Body of pancreas (tissue), 4 donors: Measurements from ENCODE around the gene COBL. TPM values are rescaled to one million over a fixed set of nuclear protein-coding genes. Genes with fewer than 3 reads are reported as not detected.

Source experiments
- ATAC-seq: fragments of 150-250 bp; one replicate; pipeline ENCODE4 v1.9.1; 2016
- DNase-seq, 4 donors: peaks; one replicate each; pipeline ENCODE4 v3.0.0-alpha.2; 2019
- H3K27ac ChIP-seq, 4 donors: fragments of 200-600 bp; sonication (generic); 1 replicate in 3 of 4; 2 replicates in 1 of 4; pipeline versions ENCODE4 v1.5.1 to v1.6.1; 2016 to 2019; ENCODE audit warnings: mild to moderate bottlenecking in 1 of 4, mixed read lengths in 1 of 4, moderate library complexity in 1 of 4
- H3K27me3 ChIP-seq, 2 donors: fragments of 200-600 bp; sonication (generic); one replicate each; pipeline ENCODE4 v1.6.0; 2016; ENCODE audit warnings: mild to moderate bottlenecking in 1 of 2
- H3K36me3 ChIP-seq, 2 donors: fragments of 200-600 bp; sonication (generic); replicated peaks in 1 of 2; 2 replicates each; pipeline ENCODE4 v1.5.1; 2016; ENCODE audit warnings: low read depth in 2 of 2; ENCODE audit not compliant: insufficient read depth in 1 of 2
- H3K4me1 ChIP-seq: fragments of 200-600 bp; sonication (generic); one replicate; pipeline ENCODE4 v1.6.0; 2016
- H3K4me3 ChIP-seq, 2 donors: fragments of 200-600 bp; sonication (generic); 1 replicate in 1 of 2; 2 replicates in 1 of 2; pipeline ENCODE4 v1.5.1; 2016 to 2019
- H3K9me3 ChIP-seq, 3 donors: fragments of 200-600 bp; sonication (generic); 1 replicate in 2 of 3; 2 replicates in 1 of 3; pipeline ENCODE4 v1.5.1; 2016
- POLR2A ChIP-seq, 3 donors: fragments of 450-650 bp; IDR thresholded peaks; one replicate each; pipeline ENCODE4 v1.6.1; 2016; ENCODE audit warnings: antibody characterized with exemption in 3 of 3, mild to moderate bottlenecking in 2 of 3
- WGBS, 2 donors: methylation state at CpG; one replicate each; pipeline ENCODE4 v1.1.5; 2017; 5-methylcytosine and 5-hydroxymethylcytosine counted together
- intact Hi-C: fragments of 100-400 bp; cut with DNase I; formaldehyde crosslinking; loops from one replicate; pipeline ENCODE4 v1.15.1; 2023
- total RNA-seq, 2 donors: library from RNA; depleted of rRNA; stranded (reverse); fragments of >200 nt; gene quantifications; one replicate each; pipeline ENCODE4 v1.1.0, GENCODE V29; 2016
- TF ChIP-seq, protein P1 (sequence below), 7 experiments: fragments of 450-650 bp in 4 of 7; fragments of 200-600 bp in 3 of 7; sonication (generic) in 3 of 7; IDR thresholded peaks; one replicate each; pipeline ENCODE4 v1.5.1; 2016 to 2019; ENCODE audit warnings: antibody characterized with exemption in 7 of 7

COBL gene
- total RNA-seq, 2 donors from 2014 or later: 22.3 to 25.4 TPM

- ATAC-seq (no peak), DNase-seq (no peak)
- Histone ChIP-seq H3K4me3 (no peak overlapping the region), H3K9me3 (no peaks in the 10 kb centered on the region), H3K4me1 (peaks cover 79% of the 10 kb centered on the region), H3K27ac (peak overlapping the region; percentile 71 to 90 (median 81)), H3K27me3 (no peaks in the 10 kb centered on the region), H3K36me3 (peaks cover 0 to 2% of the 10 kb centered on the region in 2 donors)
- WGBS, 2 donors: 71 to 85% methylated on average over 8 of the region's 8 CpGs
- no peak for TF ChIP-seq POLR2A (IDR thresholded peaks at IDR 0.05)
- TF ChIP-seq, protein P1, sequence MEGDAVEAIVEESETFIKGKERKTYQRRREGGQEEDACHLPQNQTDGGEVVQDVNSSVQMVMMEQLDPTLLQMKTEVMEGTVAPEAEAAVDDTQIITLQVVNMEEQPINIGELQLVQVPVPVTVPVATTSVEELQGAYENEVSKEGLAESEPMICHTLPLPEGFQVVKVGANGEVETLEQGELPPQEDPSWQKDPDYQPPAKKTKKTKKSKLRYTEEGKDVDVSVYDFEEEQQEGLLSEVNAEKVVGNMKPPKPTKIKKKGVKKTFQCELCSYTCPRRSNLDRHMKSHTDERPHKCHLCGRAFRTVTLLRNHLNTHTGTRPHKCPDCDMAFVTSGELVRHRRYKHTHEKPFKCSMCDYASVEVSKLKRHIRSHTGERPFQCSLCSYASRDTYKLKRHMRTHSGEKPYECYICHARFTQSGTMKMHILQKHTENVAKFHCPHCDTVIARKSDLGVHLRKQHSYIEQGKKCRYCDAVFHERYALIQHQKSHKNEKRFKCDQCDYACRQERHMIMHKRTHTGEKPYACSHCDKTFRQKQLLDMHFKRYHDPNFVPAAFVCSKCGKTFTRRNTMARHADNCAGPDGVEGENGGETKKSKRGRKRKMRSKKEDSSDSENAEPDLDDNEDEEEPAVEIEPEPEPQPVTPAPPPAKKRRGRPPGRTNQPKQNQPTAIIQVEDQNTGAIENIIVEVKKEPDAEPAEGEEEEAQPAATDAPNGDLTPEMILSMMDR (IDR thresholded peaks at IDR 0.05): no peak
- intact Hi-C loops: no loop called here
Observed at GRCh38 chr7:51031791-51032515, 284.7 kb downstream of the COBL start.

GRCh38 chr7:51031216-51031615 is 285.4 kb downstream of the COBL start:
- H3K9me3 ChIP-seq: no peaks in the 10 kb centered on the region
- DNase-seq (peak; percentile 87 to 94 (median 93)), ATAC-seq (peak; percentile 86)
- no peaks in the 10 kb centered on the region for H3K27me3 ChIP-seq
- H3K27ac ChIP-seq: peak overlapping the region; percentile 71 to 90 (median 81)
- WGBS, 2 donors: 43 to 57% methylated on average over 5 to 10 of the region's 10 CpGs
- peaks cover 0 to 2% of the 10 kb centered on the region in 2 donors for H3K36me3 ChIP-seq
- intact Hi-C loops: no loop called here
- H3K4me3 ChIP-seq: no peak overlapping the region
- TF ChIP-seq, protein P1 (IDR thresholded peaks at IDR 0.05): no peak
- no peak for TF ChIP-seq POLR2A (IDR thresholded peaks at IDR 0.05)
- H3K4me1 ChIP-seq: peaks cover 77% of the 10 kb centered on the region

DNA sequence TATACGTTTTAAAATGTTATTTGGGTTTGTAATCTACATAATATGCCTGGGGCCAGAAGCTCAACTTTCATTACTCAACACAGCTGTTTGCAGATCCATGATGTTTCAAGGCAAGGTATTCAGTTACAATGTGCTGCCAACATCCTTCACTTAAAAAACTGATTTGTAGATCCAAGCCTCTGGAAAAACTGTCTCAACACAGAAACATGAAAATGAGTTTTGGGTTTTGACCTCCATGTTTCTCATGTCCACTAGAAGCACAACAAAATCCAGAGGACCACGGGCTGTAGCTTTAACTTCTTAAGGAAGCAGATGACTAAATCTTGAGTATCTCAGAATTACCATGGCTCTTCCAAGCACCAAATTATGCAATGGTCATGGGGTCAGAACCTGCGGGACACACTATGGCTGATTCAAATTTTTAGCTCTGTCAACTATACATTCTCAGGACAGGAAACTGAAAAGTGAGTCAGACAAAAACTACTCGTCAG is 286.9 kb downstream of the COBL start:
- H3K27me3 ChIP-seq: no peaks in the 10 kb centered on the region
- DNase-seq (no peak), ATAC-seq (no peak)
- intact Hi-C loops: no loop called here
- H3K9me3 ChIP-seq: no peaks in the 10 kb centered on the region
- peaks cover 73% of the 10 kb centered on the region for H3K4me1 ChIP-seq
- TF ChIP-seq, protein P1 (IDR thresholded peaks at IDR 0.05): no peak
- no peak for TF ChIP-seq POLR2A (IDR thresholded peaks at IDR 0.05)
- no peak overlapping the region for H3K4me3 ChIP-seq
- peaks cover 0 to 2% of the 10 kb centered on the region in 2 donors for H3K36me3 ChIP-seq
- H3K27ac ChIP-seq: peak overlapping the region in 1 of 4 donors; percentile 90
- WGBS, 2 donors: 47 to 52% methylated on average over 4 of the region's 4 CpGs

- Histone ChIP-seq H3K9me3 (no peaks in the 10 kb centered on the region), H3K4me3 (no peak overlapping the region), H3K27ac (peak overlapping the region in 1 of 4 donors; percentile 90), H3K36me3 (peaks cover 0 to 2% of the 10 kb centered on the region in 2 donors), H3K4me1 (peaks cover 67% of the 10 kb centered on the region), H3K27me3 (no peaks in the 10 kb centered on the region)
- no peak for DNase-seq
- intact Hi-C loops: no loop called here
- ATAC-seq: no peak
- WGBS, 2 donors: 87 to 88% methylated on average over 13 of the region's 13 CpGs
- no peak for TF ChIP-seq POLR2A (IDR thresholded peaks at IDR 0.05)
- TF ChIP-seq, protein P1 (IDR thresholded peaks at IDR 0.05): no peak
Observed at GRCh38 chr7:51029131-51029530, 287.5 kb downstream of the COBL start.
